SW480 (cell line): ENCODE results near the gene PARP16.
A peak's percentile ranks its signal among the peaks of the same experiment; 100 is the strongest.

Source experiments
- DNase-seq: peaks from one replicate; pipeline ENCODE4 v3.0.0-alpha.2; 2016; ENCODE audit warnings: low spot score

PARP16 gene

GRCh38 chr15:65286704-65287519 lies at the start of gene PARP16:
Gene PARP16, minus strand, starts transcription at chr15:65286883. Its CDS starts 457 bp downstream, at chr15:65286426.
- peak; percentile 94 for DNase-seq

- no peak for DNase-seq
Observed at GRCh38 chr15:65335278-65336055, 48.8 kb upstream of the PARP16 start.

- no peak for DNase-seq
Observed at GRCh38 chr15:65334586-65335231, 48.0 kb upstream of the PARP16 start.

- no peak for DNase-seq
Observed at GRCh38 chr15:65333856-65334255, 47.2 kb upstream of the PARP16 start.

- no peak for DNase-seq
Observed at GRCh38 chr15:65333148-65333820, 46.6 kb upstream of the PARP16 start.

GRCh38 chr15:65332391-65333147 lies 45.9 kb upstream of the PARP16 start:
- no peak for DNase-seq

- no peak for DNase-seq
Observed at GRCh38 chr15:65331811-65332210, 45.1 kb upstream of the PARP16 start.

GRCh38 chr15:65330934-65331645 lies 44.4 kb upstream of the PARP16 start:
- no peak for DNase-seq

- no peak for DNase-seq
Observed at GRCh38 chr15:65329984-65330735, 43.5 kb upstream of the PARP16 start.

- no peak for DNase-seq
Observed at GRCh38 chr15:65329288-65329983, 42.8 kb upstream of the PARP16 start.

- no peak for DNase-seq
Observed at GRCh38 chr15:65328506-65329287, 42.0 kb upstream of the PARP16 start.

- no peak for DNase-seq
Observed at GRCh38 chr15:65327651-65328393, 41.1 kb upstream of the PARP16 start.

GRCh38 chr15:65326818-65327217 lies 40.1 kb upstream of the PARP16 start:
- no peak for DNase-seq

- no peak for DNase-seq
Observed at GRCh38 chr15:65326117-65326526, 39.4 kb upstream of the PARP16 start.

GRCh38 chr15:65323071-65323511 lies 36.4 kb upstream of the PARP16 start:
- no peak for DNase-seq

- DNase-seq: peak; percentile 72
Observed at GRCh38 chr15:65318870-65319356, 32.2 kb upstream of the PARP16 start.

GRCh38 chr15:65312400-65312916 lies 25.8 kb upstream of the PARP16 start:
- DNase-seq: no peak
